Activated T-helper 1 cell treated with anti-CD3 and anti-CD28 coated beads, Interleukin-2, amount 50 U/mL, for 16 hours (primary cell): Measurements from ENCODE around the gene EML4.
"Not testable (repeated sequence)": the region's sequence is repeated elsewhere in the genome, so short reads cannot be mapped to it uniquely, and the experiment has no call there.

Source experiments
- DNase-seq, 2 donors: peaks; one replicate each; pipeline ENCODE4 v3.0.0-alpha.2; 2020; ENCODE audit warnings: low read depth in 1 of 2, low spot score in 1 of 2

The EML4 gene

DNA sequence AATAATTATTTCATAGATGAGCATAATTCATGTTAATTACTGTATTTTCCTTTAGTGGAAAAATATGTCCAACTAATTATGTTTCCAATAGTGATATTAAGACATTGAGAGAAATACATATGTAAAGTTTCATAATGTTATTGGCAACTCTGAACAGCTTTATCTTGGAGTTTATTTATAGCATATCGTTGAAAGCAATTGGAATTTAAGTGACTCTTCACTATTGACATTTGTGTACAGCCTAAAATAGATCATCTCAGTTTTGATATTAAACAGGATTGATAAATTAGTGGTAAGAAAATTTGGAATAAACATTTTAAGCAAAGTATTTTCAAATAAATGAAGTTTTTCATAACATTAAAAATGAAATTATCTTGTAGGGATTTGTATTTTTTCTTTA is 79.7 kb downstream of the EML4 start:
- DNase-seq, result no peak

DNA sequence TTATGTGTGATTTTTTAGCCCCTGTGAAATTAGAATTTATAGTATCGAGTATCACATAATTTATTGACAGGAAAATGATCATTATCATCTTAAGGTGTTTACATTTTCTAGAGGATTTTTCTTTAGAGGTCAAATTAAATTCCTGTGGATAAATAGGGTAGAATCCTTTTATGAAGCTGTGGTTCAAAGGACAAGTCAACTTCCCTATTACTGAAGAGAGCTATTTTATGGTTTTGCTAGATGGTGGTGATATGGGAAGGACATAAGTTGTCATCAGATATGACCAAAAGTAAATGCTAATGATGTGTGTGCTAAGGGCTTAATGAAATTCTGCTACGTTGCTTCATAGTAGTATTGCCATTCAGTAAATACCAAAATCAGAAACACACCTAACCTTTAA is 80.1 kb downstream of the EML4 start:
- no peak for DNase-seq

DNA sequence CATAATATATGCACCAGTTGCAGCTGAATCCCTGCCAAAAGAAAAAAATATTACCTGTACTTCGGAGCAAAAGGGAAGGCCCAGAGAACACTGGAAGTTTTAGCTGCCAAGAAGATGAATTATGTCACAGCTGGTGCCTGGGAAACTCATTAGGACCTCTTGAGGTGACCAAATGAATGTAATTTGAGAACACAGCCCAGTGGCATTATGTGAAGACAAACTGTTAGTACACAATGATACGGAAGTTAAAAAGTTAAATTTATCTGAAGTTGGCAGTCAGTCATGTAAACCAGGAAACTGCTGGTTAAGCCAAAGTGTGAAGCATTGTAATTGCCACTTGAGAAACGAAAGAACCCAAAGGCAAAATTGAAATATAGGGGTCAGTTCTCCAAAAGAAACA is 80.7 kb downstream of the EML4 start:
- no peak for DNase-seq

DNA sequence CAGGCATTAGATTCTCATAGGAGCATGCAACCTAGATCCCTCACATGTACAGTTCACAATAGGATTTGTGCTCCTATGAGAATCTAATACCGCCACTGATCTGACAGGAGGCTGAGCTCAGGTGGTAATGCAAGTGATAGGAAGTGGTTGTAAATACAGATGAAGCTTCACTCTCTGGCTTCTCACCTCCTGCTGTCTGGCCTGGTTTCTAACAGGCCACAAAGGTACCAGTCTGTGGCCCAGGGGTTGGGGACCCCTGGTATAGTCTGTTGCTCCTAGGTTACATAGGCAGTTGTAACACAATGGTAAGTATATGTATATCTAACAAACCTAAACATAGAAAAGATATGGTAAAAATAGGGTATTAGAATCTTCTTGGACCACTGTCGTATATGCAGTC is 81.8 kb downstream of the EML4 start:
- no peak for DNase-seq

DNA sequence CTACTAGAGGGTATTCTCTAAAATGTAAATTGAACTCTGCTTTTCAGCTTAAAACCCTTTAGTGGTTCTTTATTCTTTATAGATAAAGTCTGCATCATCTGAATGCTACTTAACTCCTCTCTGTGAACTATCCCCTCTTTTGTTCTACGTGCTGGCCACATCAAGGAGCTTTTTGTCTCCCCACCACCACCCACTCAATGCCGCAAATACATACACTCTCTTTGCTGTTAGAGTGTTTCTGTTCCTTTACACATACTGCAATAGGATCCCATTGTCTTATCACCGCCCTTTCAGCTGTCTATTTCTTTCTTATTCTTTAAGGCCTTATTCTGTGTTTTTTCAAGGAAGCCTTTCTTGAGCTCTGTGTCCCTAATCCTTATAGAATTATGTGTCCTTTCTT is 83.3 kb downstream of the EML4 start:
- no peak for DNase-seq

DNA sequence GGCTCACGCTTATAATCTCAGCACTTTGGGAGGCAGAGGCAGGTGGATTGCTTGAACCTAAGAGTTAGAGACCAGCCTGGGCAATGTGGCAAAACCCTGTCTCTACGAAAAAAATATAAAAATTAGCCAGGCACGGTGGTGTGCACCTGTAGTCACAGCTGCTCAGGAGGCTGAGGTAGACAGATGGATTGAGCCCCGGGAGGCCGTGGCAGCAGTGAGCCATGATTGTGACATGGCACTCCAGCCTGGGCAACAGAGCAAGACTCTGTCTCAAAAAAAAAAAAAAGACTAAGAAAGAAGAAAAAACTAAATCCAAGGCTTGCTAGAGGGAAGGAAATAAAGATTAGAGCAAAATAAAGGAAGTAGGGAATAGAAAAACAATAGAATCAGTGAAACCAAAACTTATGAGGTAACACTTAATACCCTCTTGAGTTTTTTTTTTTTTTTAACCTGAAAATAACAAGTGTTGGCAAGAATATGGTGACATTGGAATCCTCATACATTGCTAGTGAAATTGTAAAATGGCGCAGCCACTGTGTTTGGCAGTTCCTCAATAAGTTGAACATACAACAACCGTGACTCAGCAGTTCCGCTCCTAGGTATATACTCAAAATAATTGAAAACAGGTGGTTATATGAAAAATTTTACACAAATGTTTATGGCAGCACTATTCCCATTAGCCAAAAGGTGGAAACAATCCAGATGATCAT is 85.2 kb downstream of the EML4 start:
- no peak for DNase-seq

DNA sequence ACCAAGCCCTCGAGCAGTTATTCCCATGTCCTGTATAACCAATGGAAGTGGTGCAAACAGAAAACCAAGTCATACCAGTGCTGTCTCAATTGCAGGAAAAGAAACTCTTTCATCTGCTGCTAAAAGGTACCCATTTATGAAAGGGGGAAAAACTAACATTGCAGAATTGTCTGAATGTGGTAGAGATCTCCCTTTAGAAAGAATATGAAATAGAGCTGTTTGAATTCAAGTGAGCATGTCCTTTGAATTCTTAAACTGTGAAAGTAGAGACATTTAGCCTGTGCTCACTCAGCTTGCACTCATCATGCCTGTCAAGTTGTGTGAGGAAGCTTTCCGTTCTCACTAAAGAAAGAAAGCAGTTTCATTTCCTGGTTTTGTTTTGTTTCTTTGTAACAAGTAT is 87.4 kb downstream of the EML4 start:
- DNase-seq, result no peak

DNA sequence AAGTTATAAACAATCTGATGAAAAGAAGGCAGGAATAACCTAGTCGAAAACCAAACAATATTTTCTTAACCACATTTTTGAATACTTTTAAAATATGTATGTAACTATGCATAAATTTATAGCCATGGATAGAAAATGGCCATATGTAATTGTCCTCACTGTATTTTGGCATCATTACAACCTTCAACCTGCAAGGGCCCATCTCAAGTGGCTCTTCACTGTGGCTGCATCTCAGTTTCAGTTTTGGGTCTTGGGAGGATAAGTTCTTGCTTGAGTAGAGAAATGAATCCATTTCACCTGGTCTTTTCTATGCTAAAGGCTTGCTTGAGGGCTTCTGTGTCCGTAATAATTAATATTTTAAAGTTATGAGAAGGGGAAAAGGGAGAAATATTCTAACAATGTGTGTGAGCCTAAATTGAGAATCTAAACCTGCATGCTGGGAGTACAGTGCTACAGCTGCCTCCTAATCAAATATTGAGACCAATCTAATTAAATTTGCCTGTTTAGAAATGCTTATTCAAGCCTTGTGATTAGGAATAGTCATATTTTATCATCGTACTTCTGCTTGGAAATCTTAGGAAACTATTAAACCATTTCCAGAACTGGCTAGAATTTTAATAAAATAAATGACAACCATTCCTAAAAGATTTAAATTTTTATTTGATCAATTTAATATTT is 92.5 kb downstream of the EML4 start:
- no peak for DNase-seq

DNA sequence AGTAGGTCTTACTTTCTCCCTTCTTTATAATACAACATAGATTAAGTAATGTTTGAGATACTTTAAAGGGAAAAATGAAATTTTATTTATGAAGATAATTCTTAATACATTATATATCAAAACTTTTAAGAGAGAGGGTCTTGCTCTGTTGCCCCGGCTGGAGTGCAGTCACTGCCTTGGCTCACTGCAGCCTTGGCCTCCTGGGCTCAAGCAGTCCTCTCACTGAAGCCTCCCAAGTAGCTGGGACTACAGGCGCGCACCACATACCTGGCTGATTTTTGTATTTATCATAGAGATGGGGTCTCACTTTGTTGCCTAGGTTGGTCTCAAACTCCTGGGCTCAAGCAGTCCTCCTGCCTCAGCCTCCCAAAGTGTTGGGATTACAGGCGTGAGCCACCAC is 97.1 kb downstream of the EML4 start:
- no peak for DNase-seq

DNA sequence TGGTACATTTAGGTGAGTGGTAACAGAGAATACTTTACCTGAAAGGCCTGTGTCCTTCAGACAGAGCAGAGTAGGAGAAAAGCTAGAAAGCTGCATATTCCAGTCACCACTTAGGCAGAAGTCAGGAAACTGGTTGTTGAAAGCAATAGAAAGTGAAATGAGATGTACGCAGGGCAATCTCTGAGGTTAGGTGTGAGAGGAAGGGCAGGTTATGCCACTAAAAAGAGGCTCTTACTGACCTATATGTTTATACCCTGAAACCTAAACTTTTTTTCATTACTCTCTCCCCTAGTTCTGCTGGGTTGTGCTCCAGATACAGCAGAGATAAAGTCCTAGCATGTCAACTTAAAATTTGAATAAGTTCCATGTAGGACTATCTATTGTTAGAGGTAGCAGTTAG is 98.4 kb downstream of the EML4 start:
- DNase-seq, result no peak

DNA sequence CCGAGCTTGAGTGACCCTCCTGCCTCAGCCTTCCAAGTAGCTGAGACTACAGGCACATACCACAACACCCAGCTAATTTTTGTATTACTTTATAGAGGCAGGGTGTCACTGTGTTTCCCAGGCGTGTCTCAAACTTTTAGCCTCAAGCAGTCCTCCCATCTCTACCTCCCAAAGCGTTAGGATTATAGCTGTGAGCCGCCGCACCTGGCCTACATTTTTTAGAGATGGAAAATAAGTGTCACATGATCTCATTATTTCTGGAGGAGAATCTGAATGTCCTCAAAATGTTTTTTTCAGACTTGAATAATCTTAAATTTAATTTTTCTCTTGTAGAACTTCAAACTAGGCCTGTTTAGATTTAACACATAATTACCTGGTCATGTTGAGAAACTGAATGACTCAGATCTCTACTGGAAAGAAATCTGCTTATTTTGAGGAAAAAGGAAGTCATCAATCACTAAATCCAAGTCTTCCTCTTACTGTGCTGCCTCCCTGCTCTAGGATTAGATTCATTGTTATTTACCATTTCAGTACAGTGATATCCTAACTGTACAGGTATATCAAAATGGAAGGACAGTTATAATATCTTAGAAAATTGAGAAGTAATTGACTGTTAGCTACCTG is 99.5 kb downstream of the EML4 start:
- DNase-seq, result no peak

DNA sequence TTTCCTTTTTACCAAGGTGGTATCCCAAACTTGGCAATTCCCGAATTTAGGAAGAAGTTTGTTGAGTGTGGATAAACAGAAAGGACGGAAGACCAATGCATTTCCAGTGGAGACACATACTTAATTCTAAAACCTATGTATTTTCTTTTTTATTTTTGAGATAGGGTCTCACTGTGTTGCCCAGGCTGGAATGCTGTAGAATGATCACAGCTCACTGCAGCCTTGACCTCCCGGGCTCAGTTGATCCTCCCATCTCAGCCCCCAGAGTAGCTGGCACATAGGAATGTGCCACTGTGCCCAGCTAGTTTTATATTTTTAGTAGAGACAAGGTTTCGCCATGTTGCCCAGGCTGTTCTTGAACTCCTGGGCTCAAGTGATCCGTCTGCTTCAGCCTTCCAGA is 101.6 kb downstream of the EML4 start:
- no peak for DNase-seq

DNA sequence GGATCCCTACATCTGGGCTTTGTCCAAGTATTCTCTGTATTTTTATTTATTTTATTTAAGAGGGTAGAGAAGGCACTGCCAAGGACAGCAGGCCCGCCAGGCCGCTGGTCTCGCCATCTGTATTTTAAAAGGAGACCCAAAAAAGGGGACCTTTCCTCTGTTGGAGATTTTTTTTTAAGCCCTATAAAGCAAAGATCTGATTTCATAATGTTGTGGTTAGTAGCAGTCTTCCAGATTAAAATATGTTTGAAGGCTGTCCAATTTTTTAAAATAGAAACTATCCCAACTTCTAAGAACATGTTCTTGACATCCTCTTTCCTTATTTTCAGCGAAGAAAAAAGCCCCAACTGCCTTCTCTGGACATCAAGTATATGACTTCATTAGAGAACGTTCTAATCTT is 102.1 kb downstream of the EML4 start:
- not testable (repeated sequence) for DNase-seq

DNA sequence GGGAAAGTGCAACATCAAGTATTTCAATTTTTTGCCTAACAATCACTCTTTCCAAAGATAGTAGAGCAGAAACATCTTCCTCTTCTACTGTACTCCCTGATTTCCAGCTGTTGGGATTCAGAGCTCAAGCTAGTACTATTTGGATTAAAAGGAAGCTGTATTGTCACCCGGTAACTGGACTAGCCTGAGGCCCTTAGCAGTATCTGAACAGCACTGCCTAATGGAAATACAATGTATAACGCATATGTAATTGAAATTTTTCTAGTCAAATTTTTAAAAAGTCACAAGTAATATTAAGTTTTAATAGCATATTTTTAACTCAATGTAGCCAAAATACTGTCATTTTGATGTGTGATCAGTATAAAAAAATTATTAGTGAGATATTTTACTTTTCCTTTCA is 105.7 kb downstream of the EML4 start:
- no peak for DNase-seq

DNA sequence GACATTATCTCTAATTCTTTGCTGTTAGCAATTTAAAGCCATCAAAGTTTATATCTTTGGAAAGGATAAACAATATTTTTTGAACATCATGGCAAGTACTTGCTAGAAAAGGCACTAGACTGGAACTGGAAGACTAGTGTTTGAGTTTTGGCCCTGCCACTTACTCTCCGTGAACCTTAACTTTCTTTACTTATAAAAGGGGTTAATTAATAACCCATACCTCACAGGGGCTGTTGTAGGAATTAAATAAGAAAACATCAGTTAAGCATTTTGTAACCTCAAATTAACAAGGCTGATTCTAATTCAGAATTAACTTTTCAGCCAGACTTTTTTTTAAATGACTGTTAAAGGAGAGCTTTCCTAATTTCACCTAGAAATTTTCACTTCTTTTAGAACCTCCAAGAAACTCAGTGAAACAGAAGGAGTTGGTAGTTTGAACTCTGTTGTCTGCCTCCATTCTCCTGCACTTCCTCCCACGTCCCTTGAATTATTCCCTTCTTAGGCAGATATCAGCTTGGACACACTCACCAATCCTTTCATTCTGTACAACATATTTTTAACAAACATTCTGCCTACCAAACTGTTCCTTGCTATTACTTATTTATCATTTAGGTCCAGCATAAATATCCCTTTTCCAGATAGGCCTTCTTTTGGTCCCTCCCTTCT is 112.4 kb downstream of the EML4 start:
- DNase-seq, result no peak

DNA sequence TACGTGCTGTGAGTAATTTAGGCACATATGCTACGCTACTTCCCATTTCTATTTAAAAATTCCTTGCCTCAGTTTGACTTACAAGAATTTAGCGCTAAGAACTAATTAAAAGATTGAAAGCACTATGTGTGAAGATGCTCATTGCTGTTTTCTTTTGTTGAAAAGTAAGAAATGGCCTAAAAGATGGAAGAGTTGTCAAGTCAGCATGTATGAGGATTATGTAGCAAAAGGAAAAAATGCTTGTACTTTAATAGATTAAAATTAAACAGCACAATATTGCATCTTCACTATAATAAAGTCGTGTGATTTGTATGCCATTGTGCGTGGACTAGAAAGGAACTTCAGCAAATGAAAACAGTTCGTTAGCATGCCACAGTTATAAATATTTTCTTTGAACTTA is 114.9 kb downstream of the EML4 start:
- DNase-seq, result no peak

DNA sequence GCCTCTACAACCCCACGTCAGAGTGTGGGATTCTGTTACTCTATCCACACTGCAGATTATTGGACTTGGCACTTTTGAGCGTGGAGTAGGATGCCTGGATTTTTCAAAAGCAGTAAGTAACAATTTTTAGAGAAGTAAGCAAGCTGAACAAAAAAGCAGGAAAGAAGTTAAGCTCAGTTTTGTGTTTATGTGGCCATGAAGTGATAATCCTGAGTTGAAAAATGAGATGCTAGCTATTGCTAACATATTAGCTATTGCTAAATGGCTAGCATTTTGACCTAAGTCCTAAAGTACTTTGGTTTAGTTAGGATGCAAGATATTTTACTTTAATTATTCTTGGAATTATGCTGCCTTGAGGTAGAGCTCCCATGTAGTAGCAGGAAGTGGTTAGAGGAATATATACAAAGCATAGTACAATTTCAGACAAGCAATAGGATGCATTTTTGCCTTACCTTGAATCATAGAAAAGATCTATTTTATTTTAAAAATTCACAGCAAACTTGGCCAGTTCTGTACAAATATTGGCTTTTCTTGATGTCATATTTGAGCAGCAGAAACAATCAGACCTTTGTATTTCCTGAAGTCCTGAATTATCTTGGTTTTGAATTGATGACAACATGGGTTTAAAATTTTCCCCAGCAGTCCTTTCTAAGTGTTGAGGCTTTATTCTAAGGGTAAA is 117.3 kb downstream of the EML4 start:
- no peak for DNase-seq

DNA sequence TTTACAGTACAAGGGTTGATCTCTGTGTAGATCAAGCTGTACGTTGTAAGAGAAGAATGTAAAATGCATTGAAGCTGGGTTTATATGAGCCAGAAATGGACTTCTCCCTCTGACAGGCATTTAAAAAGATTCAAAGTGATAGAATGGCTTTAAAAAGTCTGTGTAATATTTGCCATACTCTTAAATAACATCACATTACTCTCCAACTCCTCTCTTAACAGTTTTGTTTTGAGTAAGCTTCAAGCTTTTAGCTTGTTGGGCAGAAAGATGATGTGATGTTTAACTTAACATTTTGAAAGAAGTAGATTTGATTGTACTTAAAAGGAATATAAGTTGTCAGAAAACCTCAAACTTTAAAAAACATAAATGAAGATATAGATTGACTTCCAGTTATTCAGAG is 119.7 kb downstream of the EML4 start:
- no peak for DNase-seq

DNA sequence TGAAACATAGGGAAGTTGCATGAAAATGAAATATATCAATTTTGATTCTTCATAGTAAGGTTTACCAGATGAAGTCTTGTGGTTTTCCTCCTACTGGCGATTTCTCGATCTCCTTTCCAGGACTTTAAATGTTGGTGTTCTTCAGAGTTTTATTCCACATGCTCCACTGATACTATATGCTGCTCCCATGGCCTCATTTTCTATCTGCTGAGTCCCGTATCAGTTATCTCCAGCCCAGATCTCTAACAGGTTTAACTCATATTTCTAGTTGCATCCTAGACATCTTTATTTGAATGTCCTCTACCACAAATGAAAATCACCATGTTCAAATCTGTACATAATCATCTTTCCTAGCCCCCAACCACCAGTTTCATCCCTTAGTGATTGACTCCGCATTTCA is 120.1 kb downstream of the EML4 start:
- DNase-seq, result no peak

DNA sequence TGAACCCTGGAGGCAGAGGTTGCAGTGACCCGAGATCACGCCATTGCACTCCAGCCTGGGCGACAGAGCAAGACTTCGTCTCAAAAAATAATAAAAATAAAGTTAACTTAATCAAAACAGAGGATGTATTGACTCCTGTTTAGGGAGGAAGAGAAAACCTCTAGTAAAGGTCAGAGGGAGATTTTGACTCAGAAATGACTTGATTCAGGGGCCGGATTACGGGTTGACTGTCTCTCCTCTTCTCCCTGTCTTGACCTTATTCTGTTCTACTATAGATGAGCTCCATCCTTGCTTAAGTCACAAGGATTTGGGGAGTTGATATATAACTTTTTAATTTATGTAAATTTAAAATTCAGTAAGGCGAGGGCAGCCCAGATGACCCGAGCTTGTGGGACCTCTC is 120.9 kb downstream of the EML4 start:
- DNase-seq, result no peak

DNA sequence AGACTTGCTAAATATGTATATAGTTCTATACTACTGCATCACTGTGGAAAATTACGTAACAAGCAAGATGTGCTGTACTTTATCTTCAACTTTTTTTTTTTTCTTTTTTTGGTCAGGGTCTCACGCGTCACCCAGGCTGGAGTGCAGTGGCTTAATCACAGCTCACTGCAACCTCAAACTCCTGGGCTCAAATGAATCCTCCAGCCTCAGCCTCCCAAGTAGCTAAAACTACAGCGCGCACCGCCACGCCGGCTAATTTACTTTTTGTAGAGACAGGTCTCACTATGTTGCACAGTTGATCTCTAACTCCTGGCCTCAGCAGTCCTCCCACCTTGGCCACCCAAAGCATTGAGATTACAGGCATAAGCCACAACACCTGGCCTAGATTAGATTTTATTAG is 123.9 kb downstream of the EML4 start:
- DNase-seq, result no peak

DNA sequence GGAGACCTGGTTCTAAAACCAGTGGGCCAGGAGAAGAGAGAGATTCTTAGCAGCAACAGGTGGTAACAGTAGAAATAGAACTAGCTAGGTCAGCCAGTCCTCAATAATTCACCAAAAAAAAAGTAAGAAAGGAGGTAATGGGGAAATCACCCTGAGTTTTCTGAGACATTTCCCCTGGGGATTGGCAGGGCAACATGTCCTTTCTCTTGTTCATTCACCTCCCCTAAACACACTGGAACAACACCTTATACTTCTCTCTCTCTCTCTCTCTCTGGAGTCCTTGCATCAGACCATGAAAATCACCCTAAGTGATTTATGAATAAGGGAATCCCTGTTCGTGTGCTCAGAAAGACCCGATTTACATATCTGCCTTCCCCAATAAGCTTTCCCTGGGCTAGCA is 127.1 kb downstream of the EML4 start:
- DNase-seq, result no peak
